SK-N-SH (cell line): Measurements from ENCODE around the gene SLC26A1. TPM values are rescaled to one million over a fixed set of nuclear protein-coding genes. Genes with fewer than 3 reads are reported as not detected.
A peak's percentile ranks its signal among the peaks of the same experiment; 100 is the strongest.

Source experiments
- CTCF ChIA-PET: fragments of 300-600, 350-600 bp; formaldehyde crosslinking; extraction: SDS; loops from one replicate; lab custom pipeline; 2021; lab: Yijun Ruan, JAX
- POLR2A ChIA-PET: fragments of 350-600 bp; sonication (Branson Sonifier 250); formaldehyde crosslinking; extraction: SDS; loops from one replicate; lab custom pipeline; 2020; ENCODE audit warnings: antibody characterized with exemption, inconsistent platforms; lab: Yijun Ruan, JAX
- DNase-seq: peaks from one replicate; pipeline ENCODE4 v3.0.0; 2012
- H2AFZ ChIP-seq: fragments of 200-600 bp; sonication (generic); 2 replicates; pipeline ENCODE4 v1.8.1; 2016; ENCODE audit warnings: antibody characterized with exemption, mild to moderate bottlenecking, low read depth
- H3F3A ChIP-seq: fragments of 200-600 bp; sonication (generic); replicated peaks from 2 replicates; pipeline ENCODE3; 2016; ENCODE audit warnings: antibody characterized with exemption, mild to moderate bottlenecking; ENCODE audit not compliant: insufficient read depth
- H3K27ac ChIP-seq, 2 experiments: fragments of 200-500 bp in 1 of 2; fragments of 200-600 bp in 1 of 2; sonication (Bioruptor generic) in 1 of 2; sonication (generic), shearing (Covaris generic) in 1 of 2; 2 replicates each; pipeline versions ENCODE4 v1.5.1 to v1.6.1; 2014 to 2016; ENCODE audit warnings: low read depth in 2 of 2, inconsistent platforms in 1 of 2, low read length in 1 of 2, mild to moderate bottlenecking in 1 of 2, mixed read lengths in 1 of 2
- H3K27me3 ChIP-seq: fragments of 200-600 bp; sonication (generic), shearing (Covaris generic); 2 replicates; pipeline ENCODE4 v1.6.1; 2016; ENCODE audit warnings: mixed run types; ENCODE audit not compliant: insufficient read depth
- H3K36me3 ChIP-seq, 2 experiments: fragments of 200-500 bp in 1 of 2; fragments of 200-600 bp in 1 of 2; sonication (Bioruptor generic) in 1 of 2; sonication (generic) in 1 of 2; replicated peaks in 1 of 2; 2 replicates each; pipeline versions ENCODE3 to v1.5.1; 2014 to 2016; ENCODE audit warnings: low read length in 1 of 2, mild to moderate bottlenecking in 1 of 2; ENCODE audit not compliant: insufficient read depth in 2 of 2, control insufficient read depth in 1 of 2
- H3K4me1 ChIP-seq, 2 experiments: fragments of 200-500 bp in 1 of 2; fragments of 200-600 bp in 1 of 2; sonication (Bioruptor generic) in 1 of 2; sonication (generic), shearing (Covaris generic) in 1 of 2; 2 replicates each; pipeline versions ENCODE4 v1.5.1 to v1.6.1; 2014 to 2016; ENCODE audit warnings: low read depth in 1 of 2, low read length in 1 of 2, mixed run types in 1 of 2; ENCODE audit not compliant: insufficient read depth in 2 of 2, control insufficient read depth in 1 of 2
- H3K4me2 ChIP-seq: fragments of 200-600 bp; sonication (generic), shearing (Covaris generic); 2 replicates; pipeline ENCODE4 v1.6.1; 2017; ENCODE audit warnings: mixed run types
- H3K4me3 ChIP-seq, 2 experiments: fragments of 200-500 bp in 1 of 2; fragments of 200-600 bp in 1 of 2; sonication (Bioruptor generic) in 1 of 2; sonication (generic), shearing (Covaris generic) in 1 of 2; 2 replicates each; pipeline versions ENCODE4 v1.5.1 to v1.8.1; 2014 to 2016; ENCODE audit warnings: low read depth in 2 of 2, inconsistent platforms in 1 of 2, low read length in 1 of 2, mild to moderate bottlenecking in 1 of 2, mixed read lengths in 1 of 2, moderate library complexity in 1 of 2
- H3K79me2 ChIP-seq: fragments of 200-600 bp; sonication (generic); 2 replicates; pipeline ENCODE4 v1.8.1; 2017; ENCODE audit warnings: mild to moderate bottlenecking; ENCODE audit not compliant: insufficient read depth
- H3K9ac ChIP-seq: fragments of 200-600 bp; sonication (generic); 2 replicates; pipeline ENCODE4 v1.6.1; 2017; ENCODE audit warnings: mixed run types
- H3K9me2 ChIP-seq: fragments of 200-600 bp; sonication (generic); 2 replicates; pipeline ENCODE4 v1.6.1; 2017; ENCODE audit warnings: mixed run types
- H3K9me3 ChIP-seq: fragments of 200-600 bp; sonication (generic); 2 replicates; pipeline ENCODE4 v1.6.1; 2017; ENCODE audit warnings: mixed run types, mild to moderate bottlenecking, moderate library complexity
- H4K20me1 ChIP-seq: fragments of 200-600 bp; sonication (generic); 2 replicates; pipeline ENCODE4 v1.6.1; 2017; ENCODE audit warnings: mild to moderate bottlenecking, mixed run types; ENCODE audit not compliant: insufficient read depth
- CTCF ChIP-seq: fragments of 200-600 bp; sonication (generic); IDR thresholded peaks from 2 replicates; pipeline ENCODE4 v1.6.1; 2017; ENCODE audit warnings: antibody characterized with exemption, mild to moderate bottlenecking, moderate library complexity
- ELF1 ChIP-seq: IDR thresholded peaks from 2 replicates; pipeline ENCODE4 v1.4.0; 2012
- EP300 ChIP-seq, 2 experiments: IDR thresholded peaks; 2 replicates each; pipeline versions ENCODE4 v1.4.0 to v1.6.1; 2012; ENCODE audit warnings: borderline replicate concordance in 1 of 2, low read depth in 1 of 2, low read length in 1 of 2
- FOSL2 ChIP-seq: IDR thresholded peaks from 2 replicates; pipeline ENCODE4 v1.4.0; 2012; ENCODE audit warnings: low read depth, mild to moderate bottlenecking, moderate library complexity, borderline replicate concordance
- FOXJ3 ChIP-seq: sonication (generic); formaldehyde crosslinking; IDR thresholded peaks from 2 replicates; pipeline ENCODE4 v1.5.1; 2020; ENCODE audit warnings: mild to moderate bottlenecking, missing genetic modification reagents
- FOXM1 ChIP-seq: IDR thresholded peaks from 2 replicates; pipeline ENCODE4 v1.4.0; 2012; ENCODE audit warnings: low read depth, mild to moderate bottlenecking
- GABPA ChIP-seq: IDR thresholded peaks from 2 replicates; pipeline ENCODE4 v1.4.0; 2012; ENCODE audit warnings: low read depth, mild to moderate bottlenecking
- NRF1 ChIP-seq: IDR thresholded peaks from 2 replicates; pipeline ENCODE4 v1.6.1; 2012; ENCODE audit warnings: low read depth, mild to moderate bottlenecking, low read length
- PBX3 ChIP-seq: IDR thresholded peaks from 2 replicates; pipeline ENCODE4; 2012
- POLR2AphosphoS5 ChIP-seq: IDR thresholded peaks from 2 replicates; pipeline ENCODE4 v1.6.1; 2012; ENCODE audit warnings: low read depth, low read length
- RCOR1 ChIP-seq: fragments of 150-350 bp; IDR thresholded peaks from 2 replicates; pipeline ENCODE4 v1.6.1; 2017; ENCODE audit warnings: antibody characterized with exemption, low read length
- TAF1 ChIP-seq: IDR thresholded peaks from 2 replicates; pipeline ENCODE4 v1.6.1; 2012; ENCODE audit warnings: low read depth, mild to moderate bottlenecking, low read length, moderate library complexity, borderline replicate concordance
- USF1 ChIP-seq: IDR thresholded peaks from 2 replicates; pipeline ENCODE4 v1.4.0; 2012; ENCODE audit warnings: low read depth, borderline replicate concordance
- USF2 ChIP-seq: fragments of 150-350 bp; IDR thresholded peaks from 2 replicates; pipeline ENCODE4 v1.6.1; 2017; ENCODE audit warnings: antibody characterized with exemption, low read length, low read depth, borderline replicate concordance
- YY1 ChIP-seq: IDR thresholded peaks from 2 replicates; pipeline ENCODE4 v1.4.0; 2012; ENCODE audit warnings: low read depth, mild to moderate bottlenecking
- ZBTB33 ChIP-seq: IDR thresholded peaks from 2 replicates; pipeline ENCODE4 v1.4.0; 2012; ENCODE audit warnings: low read depth, borderline replicate concordance
- WGBS: methylation state at CpG from one replicate; pipeline ENCODE4 v1.1.6; 2017; ENCODE audit warnings: low lambda C conversion rate; 5-methylcytosine and 5-hydroxymethylcytosine counted together
- polyA plus RNA-seq, 3 experiments: library from polyadenylated mRNA; depleted of rRNA; stranded (reverse); fragments of >200 nt; gene quantifications; 2 replicates each; pipeline ENCODE4 v1.2.3, GENCODE V29; 2012

The SLC26A1 gene
- polyA plus RNA-seq, 1 of the 3 experiments (the other 2 are of a cell fraction), result 0.05 TPM

- Histone ChIP-seq H3F3A (peaks cover 8% of the 10 kb centered on the region), H3K27ac (peak overlapping the region in 1 of 2 experiments; percentile 23; a peak in 2 of 4 replicates), H3K9ac (no peak overlapping the region), H4K20me1 (no peaks in the 10 kb centered on the region), H3K4me3 (no peak overlapping the region), H3K27me3 (peaks cover 9% of the 10 kb centered on the region; the same call in 1 of the 2 replicates), H3K9me2 (no peaks in the 10 kb centered on the region), H3K9me3 (no peaks in the 10 kb centered on the region), H3K79me2 (no peaks in the 10 kb centered on the region), H3K36me3 (no peaks in the 10 kb centered on the region), H2AFZ (no peak overlapping the region), H3K4me1 (peaks cover 3 to 28% of the 10 kb centered on the region in 2 experiments; a peak in 2 of 4 replicates), H3K4me2 (peak overlapping the region; percentile 10; the same call in 1 of the 2 replicates)
- POLR2A ChIA-PET, result no interaction called here
- no peak for DNase-seq
- WGBS, result 19% methylated on average over 15 of the region's 36 CpGs
- CTCF ChIA-PET, result no interaction called here
- TF ChIP-seq GABPA (no peak), EP300 (IDR thresholded peaks at IDR 0.05; ENCODE audit: borderline replicate concordance in 1 of 2, low read depth in 1 of 2, low read length in 1 of 2) (no peak), NRF1 (no peak), ZBTB33 (no peak), POLR2AphosphoS5 (no peak), FOSL2 (no peak), PBX3 (no peak), USF1 (no peak), FOXM1 (no peak), ELF1 (no peak), USF2 (no peak), YY1 (no peak), TAF1 (no peak), RCOR1 (no peak), CTCF (no peak), FOXJ3 (CRISPR knock-in tag) (no peak)
Observed at GRCh38 chr4:1041147-1041935, 48.1 kb upstream of the SLC26A1 start.
